Measurements from ENCODE around the gene SH3BP2. TPM values are rescaled to one million over a fixed set of nuclear protein-coding genes. Genes with fewer than 3 reads are reported as not detected.
A peak's percentile ranks its signal among the peaks of the same experiment; 100 is the strongest.

SH3BP2 gene
- total RNA-seq, 4 donors from 2014 or later: 54.8 to 208 (median 102) TPM

DNA sequence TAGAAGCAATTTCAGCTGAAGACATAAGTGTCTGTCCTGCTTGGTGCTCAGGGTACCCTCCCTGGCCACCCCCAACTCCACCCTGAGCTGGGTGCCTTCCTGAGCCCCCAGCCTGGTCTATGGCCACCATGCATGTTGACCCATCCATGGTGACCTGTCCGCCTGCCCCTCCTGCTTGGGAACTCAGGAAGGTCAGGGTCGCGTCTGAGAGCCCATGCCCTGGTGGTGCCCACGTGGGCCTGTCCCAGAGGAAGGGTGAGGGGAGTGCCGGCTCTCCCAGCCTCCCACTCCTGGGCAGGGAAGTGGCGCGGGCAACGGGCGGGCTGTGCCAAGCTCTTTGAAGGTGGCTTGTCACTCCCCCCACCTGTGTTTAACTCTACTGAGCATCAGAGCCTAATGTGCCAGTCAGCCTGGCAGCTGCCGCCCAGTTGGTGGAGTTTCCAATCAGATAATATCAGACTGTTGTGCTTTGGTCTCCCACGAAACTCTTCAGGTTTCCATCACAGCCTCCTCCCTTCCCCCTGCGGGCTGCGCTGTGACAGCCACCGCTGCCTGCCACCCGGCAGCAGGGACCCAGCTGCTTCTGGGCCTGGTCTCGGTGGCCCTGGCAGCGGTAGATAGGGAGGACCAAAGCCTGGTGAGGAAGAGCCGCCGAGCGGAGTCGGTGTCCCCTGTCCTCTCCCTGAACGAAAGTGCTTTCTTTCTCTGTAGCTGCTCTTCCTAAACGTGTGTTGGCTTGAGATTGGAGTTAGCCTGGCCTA, 4.8 kb downstream of the SH3BP2 start:
- Histone ChIP-seq H3K9me3 (no peaks in the 10 kb centered on the region), H3K4me3 (peak overlapping the region in 1 of 4 donors; percentile 1), H3K27ac (peak overlapping the region; percentile 41 to 83 (median 73)), H3K36me3 (no peaks in the 10 kb centered on the region), H3K4me1 (peaks cover 16 to 88% (median 58%) of the 10 kb centered on the region in 4 donors), H3K27me3 (no peaks in the 10 kb centered on the region)
- TF ChIP-seq, protein P1, sequence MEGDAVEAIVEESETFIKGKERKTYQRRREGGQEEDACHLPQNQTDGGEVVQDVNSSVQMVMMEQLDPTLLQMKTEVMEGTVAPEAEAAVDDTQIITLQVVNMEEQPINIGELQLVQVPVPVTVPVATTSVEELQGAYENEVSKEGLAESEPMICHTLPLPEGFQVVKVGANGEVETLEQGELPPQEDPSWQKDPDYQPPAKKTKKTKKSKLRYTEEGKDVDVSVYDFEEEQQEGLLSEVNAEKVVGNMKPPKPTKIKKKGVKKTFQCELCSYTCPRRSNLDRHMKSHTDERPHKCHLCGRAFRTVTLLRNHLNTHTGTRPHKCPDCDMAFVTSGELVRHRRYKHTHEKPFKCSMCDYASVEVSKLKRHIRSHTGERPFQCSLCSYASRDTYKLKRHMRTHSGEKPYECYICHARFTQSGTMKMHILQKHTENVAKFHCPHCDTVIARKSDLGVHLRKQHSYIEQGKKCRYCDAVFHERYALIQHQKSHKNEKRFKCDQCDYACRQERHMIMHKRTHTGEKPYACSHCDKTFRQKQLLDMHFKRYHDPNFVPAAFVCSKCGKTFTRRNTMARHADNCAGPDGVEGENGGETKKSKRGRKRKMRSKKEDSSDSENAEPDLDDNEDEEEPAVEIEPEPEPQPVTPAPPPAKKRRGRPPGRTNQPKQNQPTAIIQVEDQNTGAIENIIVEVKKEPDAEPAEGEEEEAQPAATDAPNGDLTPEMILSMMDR (IDR thresholded peaks at IDR 0.05): no peak
- TF ChIP-seq POLR2A (IDR thresholded peaks at IDR 0.05): no peak
- DNase-seq: peak in 2 of 3 donors; percentile 45 to 50

DNA sequence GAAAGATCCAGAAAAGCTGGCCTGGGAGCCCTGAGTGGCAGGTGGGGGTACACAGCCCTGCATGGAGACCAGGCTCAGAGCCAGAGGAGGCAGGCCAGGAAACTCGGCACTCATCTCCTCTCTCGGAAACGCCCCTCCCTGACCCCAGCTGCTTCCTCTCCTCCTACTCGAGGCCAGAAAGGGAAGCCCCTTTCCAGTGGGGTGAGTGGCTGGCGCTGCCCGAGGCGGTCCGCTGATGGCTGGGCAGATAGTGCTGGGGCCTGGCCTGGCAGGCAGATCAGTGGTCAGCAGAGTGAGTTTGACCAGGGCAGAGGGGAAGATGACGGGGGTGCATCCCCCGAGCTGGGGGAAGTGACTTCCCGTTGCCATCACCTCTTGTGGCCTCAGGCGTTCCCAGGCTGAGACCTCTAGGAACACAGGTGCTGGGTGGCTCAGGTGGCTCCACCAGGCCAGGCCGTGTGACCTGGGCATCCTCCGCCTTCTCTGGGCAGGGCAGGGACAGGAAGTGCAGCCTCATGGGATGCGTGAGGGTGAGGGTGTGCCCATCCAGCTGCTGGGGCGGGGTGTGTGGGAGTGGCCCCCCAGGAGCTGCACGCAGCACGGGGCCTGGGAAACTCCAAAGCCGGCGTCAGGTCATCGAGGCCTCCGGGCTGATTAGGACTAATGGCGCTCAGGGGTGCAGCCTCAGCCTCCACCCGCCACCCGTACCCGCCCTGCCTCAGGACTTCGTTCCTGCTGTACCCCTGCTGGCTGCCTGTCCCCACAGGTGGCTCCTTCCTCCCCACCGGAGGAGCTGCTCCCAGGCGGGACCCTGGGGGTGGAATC, 5.7 kb downstream of the SH3BP2 start:
- no peaks in the 10 kb centered on the region for H3K27me3 ChIP-seq
- DNase-seq: peak; percentile 71 to 88 (median 87)
- peaks cover 17 to 96% (median 54%) of the 10 kb centered on the region in 4 donors for H3K4me1 ChIP-seq
- peak overlapping the region in 3 of 4 donors; percentile 1 to 23 (median 1) for H3K4me3 ChIP-seq
- TF ChIP-seq, protein P1 (IDR thresholded peaks at IDR 0.05): no peak
- TF ChIP-seq POLR2A (IDR thresholded peaks at IDR 0.05): peak in 1 of 2 donors; percentile 44
- no peaks in the 10 kb centered on the region for H3K36me3 ChIP-seq
- peak overlapping the region; percentile 41 to 83 (median 73) for H3K27ac ChIP-seq
- H3K9me3 ChIP-seq: no peaks in the 10 kb centered on the region

DNA sequence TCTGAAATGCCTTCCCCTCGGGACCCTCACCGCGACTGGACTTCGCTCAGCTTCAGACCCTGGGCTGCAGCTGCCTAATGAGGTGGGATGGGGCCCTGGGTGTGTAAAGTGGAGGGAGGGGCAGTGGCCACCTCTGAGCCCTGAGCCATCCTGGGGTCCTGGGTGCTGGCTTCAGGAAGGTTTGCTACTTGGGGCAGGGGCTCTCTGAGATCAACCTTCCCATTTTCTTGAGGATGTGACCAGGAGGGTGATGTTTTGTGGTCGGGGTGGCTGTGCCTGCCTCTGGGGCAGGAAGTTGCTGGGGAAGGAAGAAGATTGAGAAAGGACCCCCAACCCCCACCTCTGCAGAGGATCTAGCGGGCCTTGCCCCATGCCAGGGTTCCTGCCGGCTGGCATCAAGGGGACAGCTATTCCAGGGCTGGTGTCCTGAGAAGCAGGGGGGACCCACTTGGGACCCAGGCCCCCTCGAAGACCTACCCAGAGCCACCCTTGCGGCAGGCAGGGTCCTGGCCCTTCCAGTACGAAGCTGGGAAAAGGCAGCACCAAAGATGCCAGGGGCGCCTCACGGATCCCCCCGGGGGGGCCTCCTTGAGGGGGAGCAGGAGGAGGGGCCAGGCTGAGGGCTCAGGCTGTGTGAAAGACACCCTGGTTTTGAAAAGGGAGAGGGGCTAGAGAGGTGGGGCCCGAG, 6.5 kb downstream of the SH3BP2 start:
- Histone ChIP-seq H3K27me3 (no peaks in the 10 kb centered on the region), H3K27ac (peak overlapping the region; percentile 41 to 83 (median 73)), H3K9me3 (no peaks in the 10 kb centered on the region), H3K4me1 (peaks cover 20 to 96% (median 48%) of the 10 kb centered on the region in 4 donors), H3K4me3 (peak overlapping the region in 3 of 4 donors; percentile 1 to 23 (median 1)), H3K36me3 (no peaks in the 10 kb centered on the region)
- TF ChIP-seq, protein P1 (IDR thresholded peaks at IDR 0.05): no peak
- no peak for TF ChIP-seq POLR2A (IDR thresholded peaks at IDR 0.05)
- DNase-seq: peak in 2 of 3 donors; percentile 46 to 47

DNA sequence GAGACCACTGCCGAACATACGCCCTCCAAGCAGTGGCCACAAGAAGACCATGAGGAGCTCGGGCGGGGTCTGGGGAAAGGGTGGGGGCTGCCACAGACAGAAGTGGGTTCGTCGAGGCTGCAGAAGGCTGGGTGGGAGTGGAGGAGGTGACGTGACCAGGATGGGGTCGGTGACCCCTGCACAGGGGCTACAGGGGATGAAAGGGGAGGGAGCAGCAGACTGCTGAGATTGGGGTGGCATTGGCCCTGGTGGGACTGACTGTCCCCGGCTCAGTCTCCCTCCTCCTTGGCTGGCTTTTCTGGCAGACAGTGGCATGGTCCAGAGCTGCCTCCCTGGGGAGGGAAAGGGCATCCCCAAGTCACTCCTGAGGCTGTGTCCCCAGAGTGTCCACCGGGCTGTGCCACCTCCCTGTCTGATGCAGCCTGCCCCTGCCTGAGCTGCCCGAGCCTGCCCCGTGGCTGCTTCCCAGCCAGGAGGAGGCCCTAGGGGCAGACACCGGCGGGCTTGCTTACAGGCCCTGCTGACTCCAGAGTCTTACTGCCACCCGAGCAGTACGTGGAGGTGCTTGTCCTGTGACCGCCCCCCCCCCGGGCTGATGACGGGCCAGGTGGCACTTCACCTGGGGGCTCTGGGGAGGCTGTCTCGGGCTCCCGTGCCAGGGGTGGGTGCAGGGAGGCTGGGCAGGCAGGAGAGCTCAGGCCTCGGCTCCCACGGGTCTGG, 7.2 kb downstream of the SH3BP2 start:
- Histone ChIP-seq H3K27me3 (no peaks in the 10 kb centered on the region), H3K4me1 (peaks cover 23 to 96% (median 51%) of the 10 kb centered on the region in 4 donors), H3K4me3 (peak overlapping the region in 2 of 4 donors; percentile 1 to 2), H3K27ac (peak overlapping the region; percentile 41 to 83 (median 73)), H3K9me3 (no peaks in the 10 kb centered on the region), H3K36me3 (no peaks in the 10 kb centered on the region)
- TF ChIP-seq, protein P1 (IDR thresholded peaks at IDR 0.05): no peak
- no peak for TF ChIP-seq POLR2A (IDR thresholded peaks at IDR 0.05)
- peak in 2 of 3 donors; percentile 47 to 49 for DNase-seq

Measured in Peyer's patch (tissue), 4 donors.